ENCODE results near the gene IL1RN.

IL1RN gene

GRCh38 chr2:113117541-113118262 is 9.7 kb upstream of the IL1RN start:
- TF ChIP-seq CTCF (IDR thresholded peaks at IDR 0.05), result no peak

GRCh38 chr2:113118263-113118657 is 9.1 kb upstream of the IL1RN start:
- TF ChIP-seq CTCF (IDR thresholded peaks at IDR 0.05), result no peak

GRCh38 chr2:113119111-113119510 is 8.3 kb upstream of the IL1RN start:
- no peak for TF ChIP-seq CTCF (IDR thresholded peaks at IDR 0.05)

GRCh38 chr2:113120861-113121260 is 6.5 kb upstream of the IL1RN start:
- TF ChIP-seq CTCF (IDR thresholded peaks at IDR 0.05), result no peak

- TF ChIP-seq CTCF (IDR thresholded peaks at IDR 0.05), result no peak
Observed at GRCh38 chr2:113122364-113122763, 5.0 kb upstream of the IL1RN start.

- TF ChIP-seq CTCF (IDR thresholded peaks at IDR 0.05), result no peak
Observed at GRCh38 chr2:113123726-113124125, 3.7 kb upstream of the IL1RN start.

- TF ChIP-seq CTCF (IDR thresholded peaks at IDR 0.05), result no peak
Observed at GRCh38 chr2:113124181-113124961, 3.0 kb upstream of the IL1RN start.

Measured in LNCAP (cell line).